Hepatocyte (in vitro differentiated cells): Measurements from ENCODE around the gene C19orf38.

Source experiments
- EZH2 ChIP-seq: fragments of 200-600 bp; sonication (generic); IDR thresholded peaks from 2 replicates; pipeline ENCODE4 v1.6.1; 2016; ENCODE audit warnings: antibody characterized with exemption, mild to moderate bottlenecking, borderline replicate concordance
- TF ChIP-seq, protein P1 (sequence below): fragments of 200-600 bp; sonication (generic); IDR thresholded peaks from 2 replicates; pipeline ENCODE4 v1.5.1; 2016; ENCODE audit warnings: antibody characterized with exemption, mild to moderate bottlenecking; ENCODE audit not compliant: poor library complexity

DNA sequence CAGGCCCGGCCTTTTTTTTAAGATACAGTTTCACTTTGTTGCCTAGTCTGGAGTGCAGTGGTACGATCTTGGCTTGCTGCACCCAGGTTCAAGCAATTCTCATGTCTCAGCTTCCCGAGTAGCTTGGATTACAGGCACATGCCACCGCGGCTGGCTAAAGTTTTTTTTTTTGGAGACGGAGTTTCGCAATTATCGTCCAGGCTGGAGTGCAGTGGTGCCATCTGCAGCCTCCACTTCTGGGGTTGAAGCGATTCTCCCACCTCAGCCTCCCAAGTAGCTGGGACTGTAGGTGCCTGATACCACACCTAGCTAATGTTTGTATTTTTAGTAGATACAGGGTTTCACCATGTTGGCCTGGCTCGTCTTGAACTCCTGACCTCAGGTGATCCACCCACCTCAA lies 18.3 kb downstream of the C19orf38 start:
- TF ChIP-seq, protein P1, sequence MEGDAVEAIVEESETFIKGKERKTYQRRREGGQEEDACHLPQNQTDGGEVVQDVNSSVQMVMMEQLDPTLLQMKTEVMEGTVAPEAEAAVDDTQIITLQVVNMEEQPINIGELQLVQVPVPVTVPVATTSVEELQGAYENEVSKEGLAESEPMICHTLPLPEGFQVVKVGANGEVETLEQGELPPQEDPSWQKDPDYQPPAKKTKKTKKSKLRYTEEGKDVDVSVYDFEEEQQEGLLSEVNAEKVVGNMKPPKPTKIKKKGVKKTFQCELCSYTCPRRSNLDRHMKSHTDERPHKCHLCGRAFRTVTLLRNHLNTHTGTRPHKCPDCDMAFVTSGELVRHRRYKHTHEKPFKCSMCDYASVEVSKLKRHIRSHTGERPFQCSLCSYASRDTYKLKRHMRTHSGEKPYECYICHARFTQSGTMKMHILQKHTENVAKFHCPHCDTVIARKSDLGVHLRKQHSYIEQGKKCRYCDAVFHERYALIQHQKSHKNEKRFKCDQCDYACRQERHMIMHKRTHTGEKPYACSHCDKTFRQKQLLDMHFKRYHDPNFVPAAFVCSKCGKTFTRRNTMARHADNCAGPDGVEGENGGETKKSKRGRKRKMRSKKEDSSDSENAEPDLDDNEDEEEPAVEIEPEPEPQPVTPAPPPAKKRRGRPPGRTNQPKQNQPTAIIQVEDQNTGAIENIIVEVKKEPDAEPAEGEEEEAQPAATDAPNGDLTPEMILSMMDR, result no peak
- no peak for TF ChIP-seq EZH2
